H9 (cell line): ENCODE results near the gene ATP8A2. TPM values are rescaled to one million over a fixed set of nuclear protein-coding genes. Genes with fewer than 3 reads are reported as not detected.

Experiments used
- DNase-seq: peaks from one replicate; pipeline ENCODE4 v3.0.0-alpha.2; 2017
- H2AFZ ChIP-seq: one replicate; pipeline ENCODE4 v1.6.1; 2013; ENCODE audit warnings: mild to moderate bottlenecking, low read length, control low read depth, moderate library complexity
- H2AK5ac ChIP-seq: 2 replicates; pipeline ENCODE4 v1.6.1; 2013; ENCODE audit warnings: low read length, control low read depth, mixed read lengths; ENCODE audit not compliant: insufficient read length
- H2BK120ac ChIP-seq: one replicate; pipeline ENCODE4 v1.6.1; 2013; ENCODE audit warnings: low read depth, mild to moderate bottlenecking, low read length, control low read depth, inconsistent platforms; ENCODE audit not compliant: poor library complexity, severe bottlenecking
- H2BK12ac ChIP-seq: 2 replicates; pipeline ENCODE4 v1.6.1; 2013; ENCODE audit warnings: low read length, control low read depth, mixed read lengths, low read depth; ENCODE audit not compliant: insufficient read length
- H2BK15ac ChIP-seq: 2 replicates; pipeline ENCODE4 v1.6.1; 2013; ENCODE audit warnings: low read depth, low read length, control low read depth
- H2BK20ac ChIP-seq: one replicate; pipeline ENCODE4 v1.6.1; 2013; ENCODE audit warnings: low read depth, mild to moderate bottlenecking, low read length, control low read depth, inconsistent platforms; ENCODE audit not compliant: poor library complexity, severe bottlenecking
- H2BK5ac ChIP-seq: 2 replicates; pipeline ENCODE4 v1.6.1; 2013; ENCODE audit warnings: low read length, control low read depth, mixed read lengths; ENCODE audit not compliant: insufficient read length
- H3K14ac ChIP-seq: 2 replicates; pipeline ENCODE4 v1.6.1; 2013; ENCODE audit warnings: low read length, control low read depth; ENCODE audit not compliant: insufficient read depth
- H3K18ac ChIP-seq: 2 replicates; pipeline ENCODE4 v1.6.1; 2013; ENCODE audit warnings: low read depth, mild to moderate bottlenecking, mixed read lengths, low read length, control low read depth; ENCODE audit not compliant: insufficient read length
- H3K23ac ChIP-seq: 2 replicates; pipeline ENCODE4 v1.6.1; 2013; ENCODE audit warnings: low read length, control low read depth, mixed read lengths, low read depth; ENCODE audit not compliant: insufficient read length
- H3K23me2 ChIP-seq: 2 replicates; pipeline ENCODE4 v1.6.1; 2013; ENCODE audit warnings: low read depth, mild to moderate bottlenecking, mixed read lengths, low read length, control low read depth; ENCODE audit not compliant: insufficient read length, poor library complexity, severe bottlenecking
- H3K27ac ChIP-seq: 2 replicates; pipeline ENCODE4 v1.5.1; 2013; ENCODE audit warnings: low read length, control low read depth, mixed read lengths, low read depth; ENCODE audit not compliant: insufficient read length
- H3K27me3 ChIP-seq: 2 replicates; pipeline ENCODE4 v1.6.1; 2013; ENCODE audit warnings: low read length, control low read depth, inconsistent platforms; ENCODE audit not compliant: insufficient read depth
- H3K4ac ChIP-seq: 2 replicates; pipeline ENCODE4 v1.6.1; 2013; ENCODE audit warnings: low read depth, mild to moderate bottlenecking, control low read depth, inconsistent platforms, low read length, moderate library complexity
- H3K4me1 ChIP-seq: 2 replicates; pipeline ENCODE4 v1.6.1; 2013; ENCODE audit warnings: low read length, control low read depth, inconsistent platforms; ENCODE audit not compliant: insufficient read depth
- H3K4me2 ChIP-seq: 2 replicates; pipeline ENCODE4 v1.6.1; 2013; ENCODE audit warnings: low read length, control low read depth, mixed read lengths; ENCODE audit not compliant: insufficient read length, insufficient read depth
- H3K56ac ChIP-seq: 2 replicates; pipeline ENCODE4 v1.6.1; 2013; ENCODE audit warnings: low read depth, mild to moderate bottlenecking, mixed read lengths, low read length, control low read depth; ENCODE audit not compliant: insufficient read length
- H3K79me1 ChIP-seq: 2 replicates; pipeline ENCODE4 v1.6.1; 2013; ENCODE audit warnings: low read depth, mild to moderate bottlenecking, moderate library complexity, low read length, control low read depth, inconsistent platforms; ENCODE audit not compliant: insufficient read depth, poor library complexity, severe bottlenecking
- H3K79me2 ChIP-seq: 2 replicates; pipeline ENCODE4 v1.6.1; 2013; ENCODE audit warnings: low read length, control low read depth, inconsistent platforms; ENCODE audit not compliant: insufficient read depth
- H3K9ac ChIP-seq: 2 replicates; pipeline ENCODE4 v1.6.1; 2013; ENCODE audit warnings: low read length, control low read depth, mixed read lengths; ENCODE audit not compliant: insufficient read length; ENCODE audit errors: extremely low read depth
- H3K9me3 ChIP-seq: one replicate; pipeline ENCODE4 v1.6.1; 2013; ENCODE audit warnings: low read depth, low read length, inconsistent platforms; ENCODE audit not compliant: control insufficient read depth
- H3T11ph ChIP-seq: one replicate; pipeline ENCODE4 v1.6.1; 2013; ENCODE audit warnings: mild to moderate bottlenecking, low read length, control low read depth, inconsistent platforms
- H4K20me1 ChIP-seq: one replicate; pipeline ENCODE4 v1.6.1; 2013; ENCODE audit not compliant: control insufficient read depth, insufficient read length, insufficient read depth
- H4K5ac ChIP-seq: 2 replicates; pipeline ENCODE4 v1.6.1; 2013; ENCODE audit warnings: low read depth, mild to moderate bottlenecking, mixed read lengths, low read length, control low read depth; ENCODE audit not compliant: insufficient read length
- H4K8ac ChIP-seq: replicated peaks from 2 replicates; pipeline ENCODE4 v1.6.1; 2013; ENCODE audit warnings: low read length, control low read depth, mixed read lengths, low read depth; ENCODE audit not compliant: insufficient read length
- H4K91ac ChIP-seq: 2 replicates; pipeline ENCODE4 v1.6.1; 2013; ENCODE audit warnings: low read depth, mild to moderate bottlenecking, moderate library complexity, mixed read lengths, low read length, control low read depth; ENCODE audit not compliant: insufficient read length
- H3K27ac Mint-ChIP-seq, 3 experiments: 2 replicates in 2 of 3; 3 replicates in 1 of 3; pipeline ENCODE4 v1.8.0; 2020 to 2021; ENCODE audit warnings: mixed read lengths in 3 of 3, mild to moderate bottlenecking in 1 of 3, moderate library complexity in 1 of 3
- H3K27me3 Mint-ChIP-seq: 2 replicates; pipeline ENCODE4 v1.8.0; 2021; ENCODE audit warnings: low read depth, mild to moderate bottlenecking, moderate library complexity, mixed read lengths
- H3K36me3 Mint-ChIP-seq, 3 experiments: 2 replicates in 2 of 3; 3 replicates in 1 of 3; pipeline ENCODE4 v1.8.0; 2020 to 2021; ENCODE audit warnings: low read depth in 3 of 3, mixed read lengths in 3 of 3; ENCODE audit not compliant: insufficient read depth in 1 of 3
- H3K4me1 Mint-ChIP-seq, 2 experiments: 2 replicates each; pipeline ENCODE4 v1.8.0; 2020; ENCODE audit warnings: mixed read lengths in 2 of 2
- H3K4me3 Mint-ChIP-seq, 2 experiments: 2 replicates in 1 of 2; 3 replicates in 1 of 2; pipeline ENCODE4 v1.8.0; 2020 to 2021; ENCODE audit warnings: mild to moderate bottlenecking in 2 of 2, mixed read lengths in 2 of 2, moderate library complexity in 1 of 2
- H3K9me3 Mint-ChIP-seq, 2 experiments: 2 replicates in 1 of 2; 3 replicates in 1 of 2; pipeline ENCODE4 v1.8.0; 2020; ENCODE audit warnings: mild to moderate bottlenecking in 2 of 2, mixed read lengths in 2 of 2, moderate library complexity in 1 of 2
- CTCF ChIP-seq: fragments of 200-600 bp; sonication (generic); conservative IDR thresholded peaks from 3 replicates; pipeline ENCODE4 v1.8.0; 2021; ENCODE audit warnings: antibody characterized with exemption, mild to moderate bottlenecking
- WGBS: extraction: QIAGEN DNeasy Blood & Tissue Kit; methylation state at CpG from one replicate; pipeline ENCODE4 v1.1.7; 2013; ENCODE audit warnings: missing lambda C conversion rate, low lambda C conversion rate, mixed read lengths; ENCODE audit not compliant: insufficient read length; ENCODE audit errors: extremely low coverage; 5-methylcytosine and 5-hydroxymethylcytosine counted together
- total RNA-seq: library from RNA; stranded (reverse); gene quantifications from 2 replicates; pipeline ENCODE4 v1.2.1, GENCODE V29; 2021

The ATP8A2 gene
- total RNA-seq, 1 experiment from 2014 or later: 18.2 TPM

GRCh38 chr13:25588336-25589060, 216.7 kb downstream of the ATP8A2 start:
- peak overlapping the region in 1 of 3 experiments; percentile 77; a peak in 4 of 7 replicates for H3K27ac Mint-ChIP-seq

More at GRCh38 chr13:25588336-25589060, 216.7 kb downstream of the ATP8A2 start:
- Histone ChIP-seq H3K79me1 (no peaks in the 10 kb centered on the region), H3K14ac (no peak overlapping the region), H4K8ac (no peak overlapping the region), H3K27me3 (no peaks in the 10 kb centered on the region), H3K4me1 (no peaks in the 10 kb centered on the region; the same call in 1 of the 2 replicates), H2BK12ac (no peak overlapping the region), H4K5ac (no peak overlapping the region), H4K20me1 (no peaks in the 10 kb centered on the region), H3K9ac (no peak overlapping the region), H3K4me2 (no peak overlapping the region), H4K91ac (no peak overlapping the region), H3K9me3 (no peaks in the 10 kb centered on the region), H2BK5ac (no peak overlapping the region), H3K4ac (no peak overlapping the region), H3K79me2 (no peaks in the 10 kb centered on the region), H2BK20ac (no peak overlapping the region), H3K56ac (no peak overlapping the region), H2BK15ac (no peak overlapping the region), H3K27ac (no peak overlapping the region), H3K23me2 (no peaks in the 10 kb centered on the region), H2AK5ac (no peak overlapping the region), H2AFZ (no peak overlapping the region), H3K23ac (no peak overlapping the region), H3K18ac (no peak overlapping the region), H2BK120ac (no peak overlapping the region), H3T11ph (no peak overlapping the region)
- no peak overlapping the region for H3K4me3 Mint-ChIP-seq
- no peaks in the 10 kb centered on the region for H3K27me3 Mint-ChIP-seq
- TF ChIP-seq CTCF: no peak; the same call in 2 of the 3 replicates
- peaks cover 34 to 35% of the 10 kb centered on the region in 2 experiments for H3K4me1 Mint-ChIP-seq
- H3K9me3 Mint-ChIP-seq: no peaks in the 10 kb centered on the region
- peak; percentile 37 for DNase-seq
- WGBS: no CpG with 5 or more reads among the region's 12 CpGs
- peaks cover 4 to 7% (median 6%) of the 10 kb centered on the region in 3 experiments for H3K36me3 Mint-ChIP-seq
